GM12891 (cell line): ENCODE data around the gene HBZ.

Source experiments
- DNase-seq: peaks from one replicate; pipeline ENCODE4 v3.0.0; 2011; ENCODE audit warnings: low spot score; ENCODE audit not compliant: insufficient read length
- FAIRE-seq: peaks from 2 replicates; lab custom pipeline; 2011; peaks lifted over from hg19 to GRCh38; lab: Jason Lieb, UNC
- PAX5 ChIP-seq: IDR thresholded peaks from 2 replicates; pipeline ENCODE4 v1.6.1; 2011; ENCODE audit warnings: low read length, moderate library complexity, mild to moderate bottlenecking; ENCODE audit not compliant: insufficient read depth, severe bottlenecking
- POLR2A ChIP-seq: IDR thresholded peaks from 2 replicates; pipeline ENCODE4 v1.6.1; 2011; ENCODE audit warnings: low read depth, low read length, control low read depth
- POLR2AphosphoS5 ChIP-seq: IDR thresholded peaks from 2 replicates; pipeline ENCODE4 v1.6.1; 2011; ENCODE audit warnings: low read depth, low read length, control low read depth
- POU2F2 ChIP-seq: IDR thresholded peaks from 2 replicates; pipeline ENCODE4 v1.6.1; 2011; ENCODE audit warnings: low read depth, mild to moderate bottlenecking, control low read depth, low read length, moderate library complexity
- SPI1 ChIP-seq: IDR thresholded peaks from 2 replicates; pipeline ENCODE4 v1.6.1; 2011; ENCODE audit warnings: low read depth, low read length, control low read depth
- TAF1 ChIP-seq: IDR thresholded peaks from 2 replicates; pipeline ENCODE4 v1.6.1; 2011; ENCODE audit warnings: low read depth, low read length, control low read depth

HBZ gene

DNA sequence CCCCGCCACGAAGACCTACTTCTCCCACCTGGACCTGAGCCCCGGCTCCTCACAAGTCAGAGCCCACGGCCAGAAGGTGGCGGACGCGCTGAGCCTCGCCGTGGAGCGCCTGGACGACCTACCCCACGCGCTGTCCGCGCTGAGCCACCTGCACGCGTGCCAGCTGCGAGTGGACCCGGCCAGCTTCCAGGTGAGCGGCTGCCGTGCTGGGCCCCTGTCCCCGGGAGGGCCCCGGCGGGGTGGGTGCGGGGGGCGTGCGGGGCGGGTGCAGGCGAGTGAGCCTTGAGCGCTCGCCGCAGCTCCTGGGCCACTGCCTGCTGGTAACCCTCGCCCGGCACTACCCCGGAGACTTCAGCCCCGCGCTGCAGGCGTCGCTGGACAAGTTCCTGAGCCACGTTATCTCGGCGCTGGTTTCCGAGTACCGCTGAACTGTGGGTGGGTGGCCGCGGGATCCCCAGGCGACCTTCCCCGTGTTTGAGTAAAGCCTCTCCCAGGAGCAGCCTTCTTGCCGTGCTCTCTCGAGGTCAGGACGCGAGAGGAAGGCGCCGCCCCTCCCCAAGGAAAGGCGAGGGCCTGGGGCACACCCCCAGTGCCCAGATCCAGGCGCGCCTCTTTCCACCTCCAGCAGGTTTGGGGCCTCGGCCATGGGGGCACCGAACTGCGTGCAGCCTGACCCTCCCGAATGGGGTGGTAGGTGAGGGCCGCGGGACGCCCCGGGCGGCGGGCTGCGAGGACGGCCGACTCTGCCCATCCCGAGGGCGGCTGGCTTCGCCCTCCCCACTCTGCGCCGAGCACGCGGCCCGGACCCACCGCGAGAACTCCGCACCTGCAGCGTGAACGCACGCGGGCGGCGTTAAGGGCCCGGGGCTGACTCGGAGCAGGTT is 28.5 kb downstream of the HBZ start:
- peak; percentile 95 for FAIRE-seq
- DNase-seq, result peak; percentile 96
- TF ChIP-seq PAX5, result no peak
- no peak for TF ChIP-seq SPI1
- no peak for TF ChIP-seq TAF1
- no peak for TF ChIP-seq POLR2A
- no peak for TF ChIP-seq POU2F2
- TF ChIP-seq POLR2AphosphoS5, result no peak

DNA sequence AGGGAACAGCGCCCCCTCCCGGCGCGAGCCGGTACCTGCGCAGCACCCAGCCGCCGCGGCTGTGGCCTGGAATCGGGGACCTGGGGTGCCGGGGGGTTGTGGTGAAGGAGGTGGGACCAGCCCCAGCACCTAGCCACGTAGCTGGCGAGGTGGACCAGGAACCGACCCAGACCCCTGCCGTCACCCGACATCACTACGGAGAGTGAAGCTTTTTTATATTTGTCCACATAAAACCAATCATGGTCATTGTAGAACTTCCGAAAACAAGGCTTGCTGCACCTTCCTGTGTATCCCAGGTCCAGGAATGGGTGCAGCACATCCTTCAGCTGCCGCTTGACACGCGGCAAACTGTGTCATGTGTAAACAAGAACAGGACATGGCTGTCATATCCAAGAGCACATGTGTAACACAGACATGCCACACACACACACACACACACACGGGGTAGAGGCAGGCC is 29.1 kb downstream of the HBZ start:
- no peak for DNase-seq
- no peak for FAIRE-seq
- peak; percentile 41; the same call in 1 of the 2 replicates for TF ChIP-seq POLR2A
- no peak for TF ChIP-seq POU2F2

DNA sequence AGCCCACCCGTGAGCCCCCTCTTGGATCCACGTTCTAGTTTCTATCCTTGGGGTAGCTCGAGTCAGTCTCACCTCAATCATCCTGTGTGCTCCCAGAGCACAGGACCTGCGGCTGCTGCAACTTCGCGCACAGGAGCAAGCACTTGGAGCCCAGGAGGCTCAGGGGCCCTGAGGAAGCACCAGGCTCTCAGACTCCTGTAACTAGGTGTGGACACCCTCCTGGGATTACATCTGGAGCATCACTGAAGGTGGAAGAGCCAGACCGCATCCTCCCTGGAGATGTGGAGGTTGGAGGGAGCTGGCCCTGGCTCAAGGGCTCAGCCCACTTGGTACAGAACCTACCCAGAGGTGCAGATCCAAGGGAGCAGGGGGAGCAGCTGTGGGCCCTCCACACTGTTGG is 30.6 kb downstream of the HBZ start:
- FAIRE-seq, result no peak

DNA sequence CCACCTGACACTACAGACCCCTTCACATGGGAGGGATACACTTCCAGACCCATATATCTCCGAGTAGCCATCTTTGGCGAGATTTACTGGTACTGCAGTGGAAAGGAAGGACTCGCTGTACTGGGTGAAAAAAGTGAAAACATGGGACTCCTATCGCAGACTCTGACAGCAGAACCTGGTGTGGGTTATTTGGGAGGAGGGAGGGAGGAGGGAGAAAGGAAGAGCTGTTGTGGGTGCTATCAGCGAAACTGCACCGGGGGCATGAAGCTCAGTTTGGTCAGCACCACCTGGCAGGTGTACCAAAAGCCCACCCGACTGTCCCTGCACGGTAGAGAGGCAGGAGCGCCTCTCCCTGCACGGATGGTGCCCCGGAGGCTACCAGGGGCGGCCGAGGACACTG is 32.8 kb downstream of the HBZ start:
- DNase-seq (no peak), FAIRE-seq (no peak)
- TF ChIP-seq PAX5 (no peak), TAF1 (no peak), SPI1 (no peak), POLR2AphosphoS5 (no peak)

More for the DNA sequence above, 30.6 kb downstream of the HBZ start:
- DNase-seq, result no peak
- TF ChIP-seq POLR2AphosphoS5 (peak; percentile 19; the same call in 1 of the 2 replicates), POLR2A (no peak)

DNA sequence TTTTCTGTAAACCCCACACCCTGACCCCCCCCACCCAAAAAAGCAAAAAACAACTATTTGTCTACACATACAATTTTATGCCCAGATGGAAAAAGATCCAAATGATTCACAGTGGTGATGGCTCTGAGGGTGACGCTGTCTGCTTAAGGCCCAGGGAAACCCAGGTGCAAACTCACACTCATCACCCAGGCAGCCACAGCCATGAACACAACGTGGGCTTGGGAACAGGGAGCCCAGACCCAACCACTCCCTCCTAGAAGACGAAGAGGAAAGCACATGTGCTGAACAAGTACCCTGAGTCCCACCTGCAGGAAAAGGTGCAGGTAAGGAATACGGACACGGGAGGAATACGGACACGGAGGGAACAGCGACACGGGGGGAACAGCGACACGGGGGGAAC is 33.2 kb downstream of the HBZ start:
- TF ChIP-seq POLR2A, result no peak
- no peak for TF ChIP-seq PAX5
- TF ChIP-seq POU2F2, result no peak
- TF ChIP-seq TAF1, result no peak
- no peak for TF ChIP-seq SPI1
- TF ChIP-seq POLR2AphosphoS5, result no peak
- no peak for FAIRE-seq
- no peak for DNase-seq

DNA sequence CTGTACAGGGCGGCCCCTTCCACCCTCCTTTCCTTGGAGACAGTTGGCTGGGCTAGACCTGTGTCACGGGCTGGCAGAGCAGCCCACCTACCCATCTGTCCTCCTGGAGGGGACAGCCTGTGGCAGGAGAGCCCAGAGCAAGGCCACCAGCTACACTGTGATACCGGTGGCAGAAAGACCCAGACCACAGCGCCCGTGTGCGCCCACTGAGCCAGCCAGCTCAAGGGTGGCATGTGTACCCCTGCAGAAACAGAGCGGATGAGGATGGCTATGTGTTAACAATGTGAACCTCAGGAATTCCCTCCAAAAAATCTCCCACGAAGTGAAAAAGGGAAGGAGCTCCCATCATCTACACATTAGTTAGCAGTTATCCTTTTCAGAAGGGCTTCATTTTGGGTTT is 34.9 kb downstream of the HBZ start:
- DNase-seq, result no peak
- TF ChIP-seq POU2F2, result no peak
- TF ChIP-seq POLR2AphosphoS5, result no peak
- no peak for TF ChIP-seq TAF1
- no peak for TF ChIP-seq POLR2A
- no peak for TF ChIP-seq PAX5
- no peak for TF ChIP-seq SPI1
- FAIRE-seq, result no peak

DNA sequence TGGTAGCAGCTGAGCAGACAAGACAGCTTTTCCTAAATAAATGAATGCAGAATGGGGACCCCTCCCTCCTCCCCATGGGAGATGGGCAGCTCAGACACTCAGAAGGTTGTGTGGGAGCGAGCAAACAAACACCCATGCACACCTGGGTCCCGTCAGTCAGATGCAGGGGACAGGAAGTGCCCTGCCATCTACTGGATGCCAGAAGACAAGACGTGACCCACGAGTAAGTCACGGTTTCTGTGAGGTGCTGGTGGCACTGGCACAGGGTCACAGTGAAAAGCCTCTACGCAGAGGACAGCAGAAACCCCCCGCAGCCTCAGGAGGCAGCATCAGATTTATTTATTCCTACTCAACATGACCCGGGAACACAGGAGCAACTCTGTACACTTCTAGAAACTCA is 36.2 kb downstream of the HBZ start:
- peak; percentile 83 for FAIRE-seq

DNA sequence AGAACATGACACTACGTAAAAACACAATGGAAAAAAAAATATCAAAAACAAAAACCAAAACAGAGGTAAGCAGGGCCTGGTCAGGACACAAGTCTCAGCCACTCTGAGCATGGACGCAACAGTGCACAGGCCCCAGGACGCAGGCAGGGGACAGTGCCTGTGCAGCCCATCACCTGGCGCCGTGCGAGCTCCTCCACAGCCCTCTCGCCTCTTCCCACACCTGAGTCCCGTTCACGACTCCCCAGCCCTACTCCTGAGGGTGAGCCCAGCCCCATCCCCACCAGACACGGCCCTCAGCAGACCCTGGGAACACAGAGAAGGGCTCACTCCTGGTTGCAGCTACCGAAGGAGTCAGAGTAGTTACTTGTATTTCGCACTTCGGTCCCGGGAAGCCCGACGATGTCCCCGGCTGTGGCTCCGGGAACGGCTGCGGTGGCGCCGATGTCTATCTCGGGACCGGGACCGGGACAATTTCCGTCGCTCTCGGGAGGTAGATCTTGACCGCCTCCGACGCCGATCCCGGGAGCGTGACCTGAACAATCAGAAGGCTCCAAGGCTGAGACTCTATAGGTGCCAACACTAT is 37.3 kb downstream of the HBZ start:
- TF ChIP-seq PAX5 (no peak), POLR2AphosphoS5 (no peak), POU2F2 (no peak), POLR2A (peak; percentile 19; the same call in 1 of the 2 replicates)
- FAIRE-seq (no peak), DNase-seq (no peak)

More for the DNA sequence above, 36.2 kb downstream of the HBZ start:
- DNase-seq, result no peak
- no peak for TF ChIP-seq PAX5
- TF ChIP-seq POLR2AphosphoS5, result no peak
- TF ChIP-seq SPI1, result no peak
- no peak for TF ChIP-seq TAF1
- TF ChIP-seq POU2F2, result no peak
- no peak for TF ChIP-seq POLR2A

DNA sequence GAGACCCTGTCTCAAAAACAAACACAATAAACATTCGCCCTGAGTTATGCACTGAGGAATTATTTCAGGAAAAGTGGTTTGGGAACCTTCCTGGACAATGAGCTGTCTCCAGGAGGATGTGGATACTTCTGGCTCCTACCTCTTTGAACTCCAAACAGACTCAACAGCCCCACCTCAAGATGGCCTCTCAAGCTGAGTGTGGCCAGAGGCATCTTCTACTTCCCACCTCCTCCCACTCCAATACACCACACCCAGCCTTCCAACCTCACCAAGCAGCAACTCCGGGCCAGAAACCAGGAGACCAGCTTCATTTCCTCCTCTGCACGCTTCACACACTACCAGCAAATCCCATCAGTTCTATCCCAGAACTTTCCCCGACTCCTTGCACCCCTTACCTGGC is 39.4 kb downstream of the HBZ start:
- FAIRE-seq, result peak; percentile 20
- DNase-seq, result no peak
- no peak for TF ChIP-seq POLR2A
- no peak for TF ChIP-seq PAX5

DNA sequence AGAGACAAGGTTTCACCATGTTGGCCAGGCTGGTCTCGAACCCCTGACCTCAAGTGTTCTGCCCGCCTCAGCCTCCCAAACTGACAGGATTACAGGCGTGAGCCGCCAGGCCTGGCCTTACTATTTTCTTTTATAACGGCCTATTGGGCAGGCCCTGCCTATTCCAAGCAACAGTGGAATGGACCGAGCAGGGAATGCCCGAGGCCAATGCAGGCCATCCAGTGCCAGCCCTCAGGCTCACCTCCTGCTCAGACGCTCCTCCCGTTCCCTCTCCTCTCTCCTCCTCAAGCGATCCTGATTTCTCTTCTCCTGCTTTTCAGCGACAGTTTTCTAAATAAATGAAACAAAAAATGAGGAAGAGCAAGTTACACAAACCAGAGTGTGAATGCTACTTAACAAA is 40.2 kb downstream of the HBZ start:
- DNase-seq (no peak), FAIRE-seq (no peak)
- TF ChIP-seq PAX5 (no peak), POU2F2 (no peak), POLR2AphosphoS5 (no peak)
